ENCODE data around the gene PHRF1. TPM values are rescaled to one million over a fixed set of nuclear protein-coding genes. Genes with fewer than 3 reads are reported as not detected.

Gene PHRF1
- total and polyA plus RNA-seq, 2 donors (not counting 3 experiments of a cell fraction or from before 2014, with no cell fraction given) = 14.2 to 39.4 TPM

DNA sequence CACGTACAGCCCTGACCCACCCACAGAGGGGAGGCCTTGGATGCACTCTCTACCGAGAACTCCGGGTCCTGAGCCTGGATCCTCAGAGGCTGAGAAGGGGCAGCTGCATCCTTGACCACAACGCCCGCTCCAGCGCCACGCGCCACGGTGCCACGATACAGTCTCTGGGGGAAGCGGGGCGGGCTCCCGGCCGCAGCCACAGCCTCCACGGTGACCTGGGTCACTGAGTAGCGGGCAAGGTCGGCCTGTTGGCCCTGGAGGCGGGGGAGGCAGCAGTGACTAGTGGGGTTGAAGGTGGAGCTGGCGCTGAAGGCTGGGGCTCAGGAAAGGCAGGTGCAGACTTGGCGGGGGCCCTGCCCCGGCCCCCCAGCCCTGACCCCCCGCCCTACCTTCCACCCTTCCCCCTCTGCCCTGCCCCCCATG, 43.4 kb downstream of the PHRF1 start:
- dilution Hi-C loops (cut with MboI; ENCODE audit: extremely low pct_ligation_motif_present, low sequenced_read_pairs) (no loop called here), intact Hi-C loops (cut with micrococcal nuclease) (no loop called here)
- Histone ChIP-seq H3K4me1 (ENCODE audit: control insufficient read depth, extremely low read depth, insufficient read depth, low read length) (peaks cover 6% of the 10 kb centered on the region), H3K36me3 (ENCODE audit: control insufficient read depth in 2 of 2, extremely low read depth in 1 of 2, insufficient read depth in 2 of 2, low read length in 2 of 2) (no peaks in the 10 kb centered on the region), H4K20me1 (replicated peaks; ENCODE audit: control insufficient read depth, extremely low read depth, insufficient read depth, low read length) (no peaks in the 10 kb centered on the region), H2AFZ (ENCODE audit: low read depth, low read length) (no peak overlapping the region), H3K27me3 (ENCODE audit: control insufficient read depth in 2 of 2, insufficient read depth in 2 of 2, low read length in 2 of 2) (no peaks in the 10 kb centered on the region), H3K9me3 (replicated peaks; ENCODE audit: control insufficient read depth, insufficient read depth, low read length) (no peaks in the 10 kb centered on the region), H3K27ac (ENCODE audit: insufficient read depth, low read depth, low read length) (no peak overlapping the region), H3K79me2 (ENCODE audit: control insufficient read depth, insufficient read depth, low read length) (no peaks in the 10 kb centered on the region), H3K4me3 (replicated peaks in 1 of 3; ENCODE audit: insufficient read depth in 1 of 3, low read depth in 1 of 3, low read length in 3 of 3) (no peak overlapping the region), H3K9me1 (replicated peaks; ENCODE audit: control insufficient read depth, extremely low read depth, insufficient read depth, low read length) (no peaks in the 10 kb centered on the region), H3K9ac (replicated peaks; ENCODE audit: extremely low read depth, insufficient read depth, low read length) (no peak overlapping the region), H3K4me2 (ENCODE audit: insufficient read depth, low read length) (no peak overlapping the region)
- CTCF ChIA-PET = no interaction called here
- TF ChIP-seq JUN (IDR thresholded peaks at IDR 0.05; ENCODE audit: borderline replicate concordance, insufficient read depth, insufficient read length, low read depth) = no peak
- TF ChIP-seq GATA2 (IDR thresholded peaks at IDR 0.05; ENCODE audit: insufficient read depth, insufficient read length, low read depth, low read length) = no peak
- TF ChIP-seq, protein P1, sequence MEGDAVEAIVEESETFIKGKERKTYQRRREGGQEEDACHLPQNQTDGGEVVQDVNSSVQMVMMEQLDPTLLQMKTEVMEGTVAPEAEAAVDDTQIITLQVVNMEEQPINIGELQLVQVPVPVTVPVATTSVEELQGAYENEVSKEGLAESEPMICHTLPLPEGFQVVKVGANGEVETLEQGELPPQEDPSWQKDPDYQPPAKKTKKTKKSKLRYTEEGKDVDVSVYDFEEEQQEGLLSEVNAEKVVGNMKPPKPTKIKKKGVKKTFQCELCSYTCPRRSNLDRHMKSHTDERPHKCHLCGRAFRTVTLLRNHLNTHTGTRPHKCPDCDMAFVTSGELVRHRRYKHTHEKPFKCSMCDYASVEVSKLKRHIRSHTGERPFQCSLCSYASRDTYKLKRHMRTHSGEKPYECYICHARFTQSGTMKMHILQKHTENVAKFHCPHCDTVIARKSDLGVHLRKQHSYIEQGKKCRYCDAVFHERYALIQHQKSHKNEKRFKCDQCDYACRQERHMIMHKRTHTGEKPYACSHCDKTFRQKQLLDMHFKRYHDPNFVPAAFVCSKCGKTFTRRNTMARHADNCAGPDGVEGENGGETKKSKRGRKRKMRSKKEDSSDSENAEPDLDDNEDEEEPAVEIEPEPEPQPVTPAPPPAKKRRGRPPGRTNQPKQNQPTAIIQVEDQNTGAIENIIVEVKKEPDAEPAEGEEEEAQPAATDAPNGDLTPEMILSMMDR (IDR thresholded peaks at IDR 0.05; ENCODE audit: extremely low read depth in 1 of 2, insufficient read depth in 1 of 2, low read depth in 1 of 2, low read length in 2 of 2) = no peak
- no peak for TF ChIP-seq POLR2A (IDR thresholded peaks at IDR 0.05; ENCODE audit: low read depth, low read length)
- TF ChIP-seq EZH2 (IDR thresholded peaks at IDR 0.05; ENCODE audit: borderline replicate concordance, low read depth, low read length, severe bottlenecking) = no peak
- TF ChIP-seq POLR2AphosphoS5 (IDR thresholded peaks at IDR 0.05; ENCODE audit: insufficient read depth, low read depth, low read length) = no peak
- no peak for TF ChIP-seq FOS (IDR thresholded peaks at IDR 0.05; ENCODE audit: borderline replicate concordance, insufficient read depth, low read length)
- TF ChIP-seq, protein P2, sequence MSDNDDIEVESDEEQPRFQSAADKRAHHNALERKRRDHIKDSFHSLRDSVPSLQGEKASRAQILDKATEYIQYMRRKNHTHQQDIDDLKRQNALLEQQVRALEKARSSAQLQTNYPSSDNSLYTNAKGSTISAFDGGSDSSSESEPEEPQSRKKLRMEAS (IDR thresholded peaks at IDR 0.05; ENCODE audit: insufficient read depth, insufficient read length) = no peak
- TF ChIP-seq MYC (IDR thresholded peaks at IDR 0.05; ENCODE audit: low read depth, low read length) = no peak
- POLR2A ChIA-PET = no interaction called here
- BruUV-seq (replicated peaks) = no TSS peak
- DNase-seq (ENCODE audit: low read depth, low spot score) (no peak), FAIRE-seq (no peak)
